Effector CD8-positive, alpha-beta T cell (primary cell): ENCODE results near the gene ACIN1.

ENCODE experiments used
- DNase-seq: peaks from one replicate; lab custom pipeline; 2025; lab: John Stamatoyannopoulos, UW

The ACIN1 gene

GRCh38 chr14:23043754-23044153 is 51.2 kb downstream of the ACIN1 start:
- no peak for DNase-seq

- DNase-seq = no peak
Measured at GRCh38 chr14:23043145-23043544, 51.8 kb downstream of the ACIN1 start.

GRCh38 chr14:23042162-23042965 is 52.6 kb downstream of the ACIN1 start, which contains the start of gene PSMB11:
PSMB11 (plus strand) TSS chr14:23042212; CDS start chr14:23042226, 14 bp downstream.
- DNase-seq = no peak

GRCh38 chr14:23041729-23042128 is 53.2 kb downstream of the ACIN1 start:
- no peak for DNase-seq

DNA sequence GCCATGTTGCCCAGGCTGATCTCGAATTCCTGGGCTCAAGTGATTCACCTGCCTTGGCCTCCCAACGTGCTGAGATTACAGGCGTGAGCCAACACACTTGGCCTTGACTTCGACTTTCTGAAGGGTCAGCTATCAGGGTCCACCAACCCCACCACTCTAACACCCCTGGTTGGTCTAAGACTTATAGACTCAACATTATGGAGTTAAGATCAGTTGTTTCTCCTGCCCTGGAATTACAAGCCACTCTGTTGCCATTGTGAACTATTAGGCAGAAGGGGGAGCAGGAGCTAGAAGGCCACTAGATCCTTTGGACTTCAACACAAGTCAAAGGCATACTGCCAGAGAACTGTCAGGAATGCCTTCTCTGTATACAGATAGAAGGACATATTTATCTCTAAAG is 54.8 kb downstream of the ACIN1 start:
- DNase-seq = no peak

DNA sequence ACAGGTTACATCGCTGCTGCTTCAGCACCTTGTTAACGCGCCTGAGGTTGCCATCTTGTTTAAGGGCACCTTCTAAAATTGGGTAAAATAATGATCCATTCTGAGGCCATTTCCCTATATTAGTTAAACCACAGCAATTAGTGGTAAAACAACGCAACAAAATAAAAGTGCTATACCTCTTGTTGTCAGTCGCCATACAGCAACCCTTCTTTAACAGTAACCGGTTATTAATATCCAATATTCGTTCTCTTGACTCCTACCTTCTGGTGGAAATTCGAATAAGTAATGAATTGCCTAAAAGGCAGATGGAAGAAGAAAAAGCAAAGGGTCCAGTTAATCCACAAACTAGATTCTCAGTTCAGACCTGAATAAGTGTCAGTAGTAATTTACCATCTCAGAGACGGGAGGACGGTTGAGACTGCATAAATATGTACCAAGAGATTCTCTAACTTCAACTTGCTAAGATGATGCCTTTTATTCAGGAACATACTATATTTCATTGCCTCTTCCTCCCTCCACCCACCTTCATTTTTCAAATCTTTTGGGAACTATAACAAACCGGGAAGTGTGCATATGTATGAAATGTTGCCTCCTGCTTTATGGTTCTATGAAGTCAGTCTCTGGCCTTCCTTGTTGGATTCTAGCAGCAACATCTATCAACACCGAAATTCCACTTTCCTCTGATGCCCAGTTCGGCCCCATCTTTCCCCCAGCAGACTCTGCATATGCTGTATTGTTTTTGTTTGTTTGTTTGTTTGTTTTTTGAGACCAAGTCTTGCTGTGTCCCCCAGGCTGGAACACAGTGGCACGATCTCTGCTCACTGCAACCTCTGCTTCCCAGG is 59.4 kb downstream of the ACIN1 start:
- DNase-seq = no peak

DNA sequence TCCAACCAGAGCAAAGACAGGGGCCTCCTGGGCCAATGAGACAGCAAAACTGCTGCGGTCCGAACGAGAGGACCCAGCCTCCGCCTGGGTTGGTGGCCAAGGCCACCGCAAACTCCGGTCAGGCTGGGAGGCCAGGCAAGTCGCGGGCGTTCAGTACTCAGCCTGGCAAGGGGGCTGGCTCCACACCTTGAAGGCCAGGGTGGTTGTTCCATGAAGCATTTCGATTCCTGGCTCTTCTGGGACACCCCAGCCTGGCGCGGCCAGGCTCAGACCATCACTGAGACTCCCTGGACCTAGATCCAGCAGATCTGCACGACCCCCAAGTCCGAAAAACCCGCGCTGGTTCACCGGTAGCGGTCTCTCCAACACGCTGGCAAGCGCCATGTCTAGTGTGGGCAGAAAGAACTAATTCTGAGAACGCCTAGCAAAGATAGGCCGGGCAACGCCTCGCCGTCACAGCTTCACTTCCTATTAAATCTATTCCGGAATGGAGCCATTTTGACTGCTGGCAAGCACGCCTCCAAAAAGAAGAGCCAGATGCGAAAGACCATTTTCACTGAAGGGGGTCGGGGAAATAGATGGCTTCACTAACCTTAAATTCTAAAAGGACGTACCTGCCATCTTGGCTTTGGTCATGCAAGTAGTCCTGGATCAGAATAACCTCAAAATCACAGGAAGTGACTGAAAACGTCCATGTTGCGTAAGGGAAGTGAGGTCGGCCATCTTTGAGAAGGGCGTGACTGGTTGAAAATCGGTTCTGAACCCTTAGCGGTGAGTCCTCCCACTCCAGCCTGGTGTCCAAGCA is 60.2 kb downstream of the ACIN1 start, which contains the start of gene PSMB5:
PSMB5 (minus strand) TSS at position 403 of the 805 bp plus-strand sequence; CDS start at position 384, 19 bp downstream.
- no peak for DNase-seq

- DNase-seq = no peak
Measured at GRCh38 chr14:23033801-23034497, 61.0 kb downstream of the ACIN1 start.

DNA sequence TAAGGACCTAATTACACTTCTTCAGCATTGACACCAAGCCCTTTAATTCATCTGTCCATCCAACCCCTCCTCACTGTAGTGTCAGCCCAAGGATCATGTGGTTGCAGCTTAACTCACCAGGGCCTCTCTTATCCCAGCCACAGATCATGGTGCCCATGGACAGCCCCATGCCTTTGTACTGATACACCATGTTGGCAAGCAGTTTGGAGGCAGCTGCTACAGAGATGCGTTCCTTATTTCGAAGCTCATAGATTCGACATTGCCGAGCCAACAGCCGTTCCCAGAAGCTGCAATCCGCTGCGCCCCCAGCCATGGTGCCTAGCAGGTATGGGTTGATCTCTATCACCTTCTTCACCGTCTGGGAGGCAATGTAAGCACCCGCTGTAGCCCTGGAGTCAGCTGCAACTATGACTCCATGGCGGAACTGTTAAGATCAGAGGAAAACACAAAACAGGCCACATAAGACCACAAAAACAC is 61.6 kb downstream of the ACIN1 start:
- no peak for DNase-seq

- DNase-seq = no peak
Measured at GRCh38 chr14:23030936-23031335, 64.0 kb downstream of the ACIN1 start.

GRCh38 chr14:23028799-23029198 is 66.1 kb downstream of the ACIN1 start:
- no peak for DNase-seq

GRCh38 chr14:23025151-23025814 is 69.7 kb downstream of the ACIN1 start:
- no peak for DNase-seq

- DNase-seq = no peak
Measured at GRCh38 chr14:23024612-23025075, 70.3 kb downstream of the ACIN1 start.

DNA sequence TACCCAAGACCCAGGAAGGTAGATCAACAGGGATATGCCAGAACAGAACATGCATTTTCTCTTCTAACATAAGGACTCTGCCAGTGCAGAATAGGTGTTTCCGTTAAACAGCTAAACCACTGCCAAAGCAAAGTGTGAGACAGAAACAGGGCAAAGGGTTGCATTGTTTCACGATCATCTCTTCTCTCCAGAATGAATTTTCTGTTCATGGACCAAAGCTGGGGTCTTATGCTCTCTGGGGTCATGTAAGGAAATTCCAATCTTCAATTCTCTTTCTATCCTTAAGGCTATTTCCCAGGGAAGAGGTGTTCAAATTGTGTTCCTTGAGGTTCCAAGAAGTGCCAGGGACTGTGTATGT is 71.2 kb downstream of the ACIN1 start:
- no peak for DNase-seq

DNA sequence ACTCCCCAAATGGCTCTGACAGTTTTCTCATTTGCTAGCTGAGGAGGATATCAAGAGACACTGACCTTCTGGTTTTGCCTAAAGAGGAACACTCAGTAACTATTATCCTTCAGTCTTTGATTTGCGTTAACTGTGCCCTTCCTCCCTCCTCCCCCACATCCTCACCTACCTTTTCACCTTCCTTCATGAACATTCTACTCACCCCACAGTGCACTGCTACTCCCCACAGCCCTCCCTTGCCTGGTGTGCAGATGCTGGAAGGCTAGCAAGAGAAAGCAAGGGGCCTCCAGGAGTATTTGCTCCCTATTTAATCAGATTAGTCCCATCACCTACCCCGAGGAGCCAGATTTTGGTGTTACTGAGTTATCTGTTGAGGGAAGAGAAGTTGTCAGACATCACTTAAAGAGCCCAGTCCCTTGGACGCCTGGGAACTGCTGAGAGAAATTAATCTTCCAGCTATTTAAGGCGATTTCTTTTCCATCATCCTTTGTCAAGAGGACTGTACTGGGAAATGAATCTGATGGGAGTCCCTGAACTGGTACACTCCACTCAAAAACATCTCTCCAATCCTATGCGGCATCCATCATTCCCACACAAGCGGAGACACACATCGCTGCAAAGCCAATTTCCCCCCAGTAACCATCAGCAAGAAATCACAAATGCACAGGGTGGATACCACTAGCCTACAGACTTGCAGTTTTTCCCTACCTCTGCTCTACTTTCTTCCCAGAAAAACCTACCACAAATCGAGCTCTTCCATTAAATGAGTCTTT is 71.7 kb downstream of the ACIN1 start:
- DNase-seq = no peak

DNA sequence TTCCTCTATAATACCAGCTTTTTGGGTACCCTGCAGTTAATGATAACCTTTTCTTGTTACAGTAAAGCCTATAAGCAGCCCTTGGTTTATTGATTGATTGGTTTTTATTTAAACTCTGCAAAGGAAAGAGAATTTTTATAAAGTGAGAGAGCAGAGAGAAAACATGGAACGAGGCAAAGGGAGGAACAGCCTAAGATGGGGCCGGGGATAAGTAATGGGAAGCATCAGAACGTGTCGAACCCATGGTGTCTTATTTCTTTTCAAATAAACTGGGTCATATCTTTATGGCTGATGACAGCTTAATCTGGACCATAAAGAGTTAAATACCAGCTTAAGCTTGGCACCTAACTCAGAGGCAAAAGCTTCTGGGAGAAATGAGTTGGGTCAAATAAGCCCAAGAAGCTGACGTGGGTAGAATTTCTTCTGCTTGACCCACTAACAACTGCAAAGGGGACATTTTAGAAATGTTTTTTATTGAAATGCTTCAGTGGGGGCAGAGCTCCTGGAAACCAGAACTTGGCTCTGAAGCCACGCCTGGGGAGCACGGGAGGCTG is 73.0 kb downstream of the ACIN1 start:
- DNase-seq = no peak

- no peak for DNase-seq
Measured at GRCh38 chr14:23021434-23021833, 73.5 kb downstream of the ACIN1 start.

GRCh38 chr14:23020143-23021128 is 74.5 kb downstream of the ACIN1 start:
- no peak for DNase-seq
